DMS79 (cell line): Measurements from ENCODE around the gene NDUFA13.

ENCODE experiments used
- DNase-seq: peaks from one replicate; lab custom pipeline; 2025; lab: John Stamatoyannopoulos, UW

Gene NDUFA13

DNA sequence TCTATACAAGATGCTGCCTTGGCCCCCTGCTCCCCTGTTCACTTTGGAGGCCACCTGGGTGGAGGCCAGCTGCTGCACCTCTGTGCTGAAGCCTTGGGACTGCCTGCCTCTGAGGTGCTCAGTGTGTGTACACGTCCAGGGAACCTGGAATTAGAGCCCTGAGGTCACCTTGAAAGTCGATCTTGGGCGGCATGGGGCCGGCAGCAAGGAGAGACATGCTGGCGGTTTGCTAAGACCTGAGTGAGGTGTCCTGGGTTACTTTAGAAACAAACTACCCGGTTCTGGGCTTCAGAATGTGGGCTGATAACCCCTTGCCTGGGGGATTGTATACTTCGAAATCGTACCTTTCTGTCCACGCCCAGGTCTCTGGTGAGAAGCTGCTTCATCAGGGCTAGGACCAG, 26.2 kb upstream of the NDUFA13 start:
- DNase-seq = no peak

DNA sequence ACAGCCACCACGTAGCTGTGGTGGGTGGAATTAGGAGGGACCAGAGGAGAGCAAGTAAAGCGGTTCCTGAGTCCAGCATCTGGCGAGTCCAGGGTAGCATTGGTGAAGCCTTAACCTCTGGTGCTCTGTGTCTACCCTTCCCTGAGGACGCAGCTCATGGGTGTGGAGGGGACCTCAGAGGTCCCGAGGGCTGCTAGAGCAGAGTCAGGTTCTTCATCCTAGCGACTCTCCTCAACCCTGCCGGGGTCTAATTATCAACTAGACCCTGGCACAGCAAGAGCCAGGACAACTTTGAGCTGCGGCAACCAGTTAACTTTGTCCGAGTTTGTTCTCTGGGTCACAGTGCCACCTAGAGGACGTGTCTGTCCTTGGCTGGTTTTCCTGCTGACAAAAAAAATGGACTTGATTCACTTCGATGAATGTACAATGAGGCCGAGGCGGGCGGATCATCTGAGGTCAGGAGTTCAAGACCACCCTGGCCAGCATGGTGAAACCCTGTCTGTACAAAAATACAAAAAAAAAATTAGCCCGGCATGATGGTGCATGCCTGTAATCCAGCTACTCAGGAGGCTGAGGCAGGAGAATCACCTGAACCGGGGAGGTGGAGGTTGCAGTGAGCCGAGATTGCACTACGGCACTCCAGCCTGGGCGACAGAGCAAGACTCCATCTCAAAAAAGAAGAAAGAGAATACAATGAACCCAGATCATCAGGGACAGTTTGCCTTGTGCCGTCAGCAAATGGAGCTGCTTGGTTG, 25.6 kb upstream of the NDUFA13 start:
- peak; percentile 58 for DNase-seq

GRCh38 chr19:19491321-19492025, 24.6 kb upstream of the NDUFA13 start:
- DNase-seq = no peak

GRCh38 chr19:19492026-19492610, 23.9 kb upstream of the NDUFA13 start:
- DNase-seq = no peak

DNA sequence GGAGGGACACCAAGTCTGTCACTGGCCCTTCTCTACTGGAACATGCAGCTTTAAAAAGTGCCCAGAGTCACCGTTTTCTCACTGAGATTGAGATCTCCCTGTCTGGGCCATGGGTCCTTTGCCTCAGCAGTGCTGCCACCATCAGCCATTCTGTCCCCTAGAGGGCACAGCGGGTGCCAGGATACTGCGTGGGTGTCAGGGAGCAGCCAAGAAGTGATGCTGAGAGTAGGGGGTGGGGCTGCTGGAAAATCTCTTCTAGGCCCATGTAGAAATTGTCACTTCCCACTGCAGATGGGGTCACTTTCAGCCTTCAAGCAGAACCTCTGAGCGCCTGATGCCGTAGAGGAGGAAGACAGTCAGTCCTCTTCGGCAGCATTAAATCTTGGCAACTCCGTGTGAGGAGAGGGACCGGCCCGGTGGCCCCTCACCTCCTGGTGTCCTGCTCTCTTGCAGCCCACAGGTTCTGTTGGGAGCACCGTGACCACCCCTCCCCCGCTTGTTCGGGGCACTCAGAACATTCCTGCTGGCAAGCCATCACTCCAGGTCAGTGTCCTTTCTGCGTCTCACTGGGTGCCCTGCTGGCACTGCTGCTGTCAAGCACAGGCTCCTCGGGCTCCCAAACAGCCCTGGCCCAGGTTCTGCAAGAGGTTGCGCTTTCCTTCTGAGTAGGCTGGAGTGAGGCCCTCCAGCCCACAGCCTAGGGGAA, 22.0 kb upstream of the NDUFA13 start:
- DNase-seq = no peak

- no peak for DNase-seq
These were observed 20.1 kb upstream of the NDUFA13 start for GRCh38 chr19:19495614-19496603.

DNA sequence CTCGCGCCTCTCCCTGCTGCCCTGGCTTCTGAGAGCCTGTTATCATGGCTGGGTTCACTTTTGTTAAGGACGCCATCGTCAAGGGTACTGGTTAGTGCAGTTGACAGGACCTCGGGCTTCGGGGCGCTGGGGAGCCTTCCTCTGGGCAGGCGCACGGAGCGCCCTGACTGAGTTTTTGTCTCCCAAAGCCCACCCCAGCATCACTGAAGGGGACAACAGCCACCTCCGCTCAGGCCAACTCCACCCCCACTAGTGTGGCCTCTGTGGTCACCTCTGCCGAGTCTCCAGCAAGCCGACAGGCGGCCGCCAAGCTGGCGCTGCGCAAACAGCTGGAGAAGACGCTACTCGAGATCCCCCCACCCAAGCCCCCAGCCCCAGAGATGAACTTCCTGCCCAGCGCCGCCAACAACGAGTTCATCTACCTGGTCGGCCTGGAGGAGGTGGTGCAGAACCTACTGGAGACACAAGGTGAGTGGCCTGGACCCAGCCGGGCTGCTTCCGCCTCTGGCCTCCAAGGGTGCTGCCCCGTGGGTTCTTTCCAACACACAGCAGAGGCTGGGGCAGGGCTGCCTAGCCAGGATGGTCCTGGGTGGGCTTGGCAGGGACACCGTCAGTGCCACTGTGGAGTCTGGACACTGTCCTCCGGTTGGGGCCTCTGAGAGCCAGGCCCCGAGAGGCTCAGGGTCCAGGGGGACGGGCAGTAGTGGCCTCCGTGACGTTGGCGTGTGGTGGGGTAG, 17.6 kb upstream of the NDUFA13 start:
- no peak for DNase-seq

GRCh38 chr19:19499272-19499995, 16.6 kb upstream of the NDUFA13 start:
- DNase-seq = no peak

DNA sequence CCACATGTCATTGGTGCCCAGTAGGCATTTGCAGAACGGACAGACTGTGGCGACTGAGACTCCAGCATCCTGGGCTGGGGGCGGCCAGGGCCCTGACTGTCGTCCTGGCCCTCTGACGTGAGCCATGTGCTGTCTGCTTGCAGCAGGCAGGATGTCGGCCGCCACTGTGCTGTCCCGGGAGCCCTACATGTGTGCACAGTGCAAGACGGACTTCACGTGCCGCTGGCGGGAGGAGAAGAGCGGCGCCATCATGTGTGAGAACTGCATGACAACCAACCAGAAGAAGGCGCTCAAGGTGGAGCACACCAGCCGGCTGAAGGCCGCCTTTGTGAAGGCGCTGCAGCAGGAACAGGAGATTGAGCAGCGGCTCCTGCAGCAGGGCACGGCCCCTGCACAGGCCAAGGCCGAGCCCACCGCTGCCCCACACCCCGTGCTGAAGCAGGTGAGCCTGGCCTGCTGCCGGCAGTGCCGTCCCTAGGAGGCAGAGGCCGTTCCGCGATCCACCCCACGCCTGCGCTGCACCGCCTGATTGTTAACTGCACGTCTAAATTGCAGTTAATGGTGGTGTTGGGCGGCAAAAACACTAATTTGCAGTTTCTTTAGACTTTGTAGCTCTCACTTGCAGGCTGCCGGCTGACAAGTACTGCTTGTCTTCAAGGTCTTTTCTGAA, 14.9 kb upstream of the NDUFA13 start:
- DNase-seq = no peak

GRCh38 chr19:19501798-19502197, 14.2 kb upstream of the NDUFA13 start:
- no peak for DNase-seq

- DNase-seq = no peak
These were observed 13.7 kb upstream of the NDUFA13 start for GRCh38 chr19:19502281-19502680.

GRCh38 chr19:19502808-19503602, 13.0 kb upstream of the NDUFA13 start:
- no peak for DNase-seq

DNA sequence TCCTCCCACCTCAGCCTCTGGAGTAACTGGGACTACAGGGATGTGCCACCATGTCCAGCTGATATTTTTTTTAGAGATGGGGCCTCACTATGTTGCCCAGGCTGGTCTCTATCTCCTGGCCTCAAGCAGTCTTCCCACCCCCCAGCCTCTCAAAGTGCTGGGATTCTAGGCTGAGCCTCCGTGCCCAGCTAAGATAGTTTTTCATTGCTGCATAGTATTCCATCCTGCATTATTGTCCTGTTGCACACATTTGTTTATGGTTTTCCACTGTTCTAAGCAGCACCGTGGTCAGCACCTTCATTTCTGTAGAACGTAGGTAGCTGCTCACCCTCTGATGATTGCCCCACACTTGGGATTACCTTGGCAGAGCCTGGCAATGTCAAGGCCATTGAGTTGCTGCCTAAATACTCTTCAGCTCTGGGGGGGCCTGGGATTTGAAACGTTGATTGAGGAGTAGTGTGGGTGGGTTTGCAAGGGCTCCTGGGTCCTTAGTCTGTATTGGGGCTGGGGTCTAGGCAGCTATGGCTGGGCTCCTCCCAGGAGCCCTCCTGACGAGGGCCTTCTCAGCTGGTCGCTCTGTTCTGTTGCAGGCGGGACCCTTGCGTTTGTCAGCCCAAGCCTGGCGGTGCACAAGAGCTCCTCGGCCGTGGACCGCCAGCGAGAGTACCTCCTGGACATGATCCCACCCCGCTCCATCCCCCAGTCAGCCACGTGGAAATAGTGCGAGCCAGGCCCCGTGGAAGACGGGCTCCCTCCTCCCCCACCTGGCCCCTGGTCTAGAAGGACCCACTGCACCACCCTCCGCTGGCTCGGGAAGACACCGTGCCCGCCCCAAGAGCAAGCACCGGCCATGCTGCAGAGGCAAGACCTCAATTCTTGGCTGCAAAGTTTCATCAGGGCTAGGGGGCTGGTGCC, 11.0 kb upstream of the NDUFA13 start:
- no peak for DNase-seq

GRCh38 chr19:19505669-19506326, 10.2 kb upstream of the NDUFA13 start:
- DNase-seq = no peak

- no peak for DNase-seq
These were observed 9.4 kb upstream of the NDUFA13 start for GRCh38 chr19:19506592-19506991.

GRCh38 chr19:19507354-19507753, 8.7 kb upstream of the NDUFA13 start:
- DNase-seq = no peak

DNA sequence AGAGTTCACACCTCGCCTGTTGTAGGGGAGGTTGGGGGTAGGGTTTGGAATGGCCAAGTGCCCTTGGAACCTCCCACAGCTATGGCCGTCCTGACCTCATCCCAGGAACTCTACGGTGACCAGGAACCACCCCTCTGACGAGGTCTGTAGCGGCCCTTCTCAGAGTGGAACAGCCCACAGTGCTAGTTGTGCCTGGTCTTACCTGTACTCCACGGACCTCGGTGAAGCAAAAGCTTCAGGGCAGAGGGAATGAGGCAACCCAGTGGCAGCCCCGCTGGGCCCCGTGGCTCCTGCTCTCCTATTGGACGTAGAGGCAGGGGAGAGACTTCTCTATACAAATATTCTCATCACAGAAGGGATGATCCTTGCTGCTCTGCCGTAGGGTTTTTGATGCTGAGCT, 7.8 kb upstream of the NDUFA13 start:
- no peak for DNase-seq
